DND-41 (cell line): ENCODE results near the gene ESYT2.

ENCODE experiments used
- ATAC-seq: fragments of 200-7000 bp; cut with Tn5 transposase; 3 replicates; pipeline ENCODE4 v1.9.1; 2021; ENCODE audit warnings: low read depth; ENCODE audit not compliant: insufficient read depth
- DNase-seq: peaks from one replicate; pipeline ENCODE4 v3.0.0-alpha.2; 2020
- H2AFZ ChIP-seq: 2 replicates; pipeline ENCODE4 v1.6.0; 2012; ENCODE audit warnings: low read depth, low read length
- H3K27ac ChIP-seq: 2 replicates; pipeline ENCODE4 v1.5.1; 2012; ENCODE audit warnings: low read length, inconsistent platforms
- H3K27me3 ChIP-seq: fragments of 200-600 bp; sonication (generic); 2 replicates; pipeline ENCODE4 v1.6.0; 2012; ENCODE audit warnings: low read length, mild to moderate bottlenecking, inconsistent platforms; ENCODE audit not compliant: insufficient read depth, poor library complexity
- H3K36me3 ChIP-seq: 2 replicates; pipeline ENCODE4 v1.5.1; 2012; ENCODE audit warnings: low read length, inconsistent platforms; ENCODE audit not compliant: insufficient read depth
- H3K4me1 ChIP-seq: 2 replicates; pipeline ENCODE4 v1.5.1; 2012; ENCODE audit warnings: mild to moderate bottlenecking, low read length; ENCODE audit not compliant: insufficient read depth
- H3K4me2 ChIP-seq: 2 replicates; pipeline ENCODE4 v1.6.0; 2012; ENCODE audit warnings: mild to moderate bottlenecking, moderate library complexity, low read length, inconsistent platforms; ENCODE audit not compliant: insufficient read depth
- H3K4me3 ChIP-seq, 2 experiments: fragments of 200-600 bp in 1 of 2; shearing (Covaris generic) in 1 of 2; 2 replicates each; pipeline ENCODE4 v1.5.1; 2012 to 2016; ENCODE audit warnings: inconsistent platforms in 2 of 2, low read length in 2 of 2, mild to moderate bottlenecking in 2 of 2, low read depth in 1 of 2, moderate library complexity in 1 of 2
- H3K79me2 ChIP-seq: 2 replicates; pipeline ENCODE4 v1.6.0; 2012; ENCODE audit warnings: low read length, inconsistent platforms; ENCODE audit not compliant: insufficient read depth
- H3K9ac ChIP-seq: 2 replicates; pipeline ENCODE4 v1.6.0; 2012; ENCODE audit warnings: low read depth, mild to moderate bottlenecking, inconsistent platforms, low read length, moderate library complexity
- H3K9me3 ChIP-seq: 2 replicates; pipeline ENCODE4 v1.5.1; 2012; ENCODE audit warnings: low read length, moderate library complexity, mild to moderate bottlenecking, inconsistent platforms; ENCODE audit not compliant: insufficient read depth, severe bottlenecking
- H4K20me1 ChIP-seq: 2 replicates; pipeline ENCODE4 v1.6.0; 2012; ENCODE audit warnings: low read length; ENCODE audit not compliant: insufficient read depth
- CTCF ChIP-seq: IDR thresholded peaks from 2 replicates; pipeline ENCODE4 v1.5.1; 2012; ENCODE audit warnings: borderline replicate concordance, low read length, moderate library complexity, mild to moderate bottlenecking; ENCODE audit not compliant: poor library complexity, severe bottlenecking; ENCODE audit errors: extremely low read depth
- EZH2 ChIP-seq: IDR thresholded peaks from 3 replicates; pipeline ENCODE4 v1.6.1; 2012; ENCODE audit warnings: borderline replicate concordance, low read depth, mild to moderate bottlenecking, moderate library complexity, low read length, inconsistent platforms; ENCODE audit not compliant: severe bottlenecking

ESYT2 gene

DNA sequence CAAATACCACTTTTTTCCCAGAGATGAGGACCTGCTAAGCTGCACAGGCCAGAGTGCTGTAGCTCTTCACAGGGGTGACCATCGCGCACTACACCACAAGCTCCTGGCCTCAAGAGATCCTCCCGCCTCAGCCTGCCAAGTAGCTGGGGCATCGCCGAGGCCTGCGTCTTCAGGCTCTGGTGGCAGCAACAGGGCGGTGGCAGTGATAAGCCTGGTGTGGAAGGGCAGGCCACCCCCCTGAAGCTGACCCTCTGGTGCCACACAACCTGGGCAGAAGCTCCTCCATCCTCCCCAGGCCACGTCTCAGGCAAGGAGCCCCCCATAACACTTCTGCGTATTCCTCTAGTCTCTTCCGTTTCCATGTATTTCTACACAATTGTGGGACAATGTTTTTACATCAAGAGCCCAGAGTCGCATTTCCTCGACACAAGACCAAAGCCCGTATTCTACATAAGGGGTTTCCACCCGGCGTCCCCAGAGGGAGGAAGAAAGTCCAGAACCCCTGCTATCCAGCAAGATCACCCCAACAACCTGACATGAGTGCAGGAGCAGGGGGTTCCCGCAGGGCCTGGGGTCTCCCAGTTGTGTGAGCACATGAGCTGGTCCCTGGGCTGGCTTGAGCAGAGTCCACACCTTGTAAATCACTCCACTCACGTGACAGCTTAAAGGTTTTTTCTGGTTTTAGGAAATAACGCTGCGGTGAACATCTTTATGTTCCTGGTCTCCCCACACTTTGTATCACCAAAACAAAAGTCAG lies 87.1 kb downstream of the ESYT2 start:
- Histone ChIP-seq H3K27ac (no peak overlapping the region), H2AFZ (no peak overlapping the region), H3K9me3 (no peaks in the 10 kb centered on the region), H3K79me2 (no peaks in the 10 kb centered on the region), H3K9ac (no peak overlapping the region), H3K4me3 (no peak overlapping the region), H3K4me1 (no peaks in the 10 kb centered on the region), H3K27me3 (no peaks in the 10 kb centered on the region), H3K4me2 (no peak overlapping the region), H3K36me3 (peaks cover 95% of the 10 kb centered on the region), H4K20me1 (no peaks in the 10 kb centered on the region)
- DNase-seq (no peak), ATAC-seq (no peak)
- no peak for TF ChIP-seq CTCF
- no peak for TF ChIP-seq EZH2

- H3K79me2 ChIP-seq, result no peaks in the 10 kb centered on the region
- DNase-seq (no peak), ATAC-seq (no peak)
- no peaks in the 10 kb centered on the region for H3K27me3 ChIP-seq
- H3K4me3 ChIP-seq, result no peak overlapping the region
- no peak overlapping the region for H3K27ac ChIP-seq
- H2AFZ ChIP-seq, result no peak overlapping the region
- H3K9ac ChIP-seq, result no peak overlapping the region
- TF ChIP-seq CTCF (no peak), EZH2 (no peak)
- H3K4me2 ChIP-seq, result no peak overlapping the region
- no peaks in the 10 kb centered on the region for H3K9me3 ChIP-seq
- no peaks in the 10 kb centered on the region for H4K20me1 ChIP-seq
- H3K36me3 ChIP-seq, result peaks cover 95% of the 10 kb centered on the region
- no peaks in the 10 kb centered on the region for H3K4me1 ChIP-seq
Measured at GRCh38 chr7:158741294-158741666, 88.0 kb downstream of the ESYT2 start.

DNA sequence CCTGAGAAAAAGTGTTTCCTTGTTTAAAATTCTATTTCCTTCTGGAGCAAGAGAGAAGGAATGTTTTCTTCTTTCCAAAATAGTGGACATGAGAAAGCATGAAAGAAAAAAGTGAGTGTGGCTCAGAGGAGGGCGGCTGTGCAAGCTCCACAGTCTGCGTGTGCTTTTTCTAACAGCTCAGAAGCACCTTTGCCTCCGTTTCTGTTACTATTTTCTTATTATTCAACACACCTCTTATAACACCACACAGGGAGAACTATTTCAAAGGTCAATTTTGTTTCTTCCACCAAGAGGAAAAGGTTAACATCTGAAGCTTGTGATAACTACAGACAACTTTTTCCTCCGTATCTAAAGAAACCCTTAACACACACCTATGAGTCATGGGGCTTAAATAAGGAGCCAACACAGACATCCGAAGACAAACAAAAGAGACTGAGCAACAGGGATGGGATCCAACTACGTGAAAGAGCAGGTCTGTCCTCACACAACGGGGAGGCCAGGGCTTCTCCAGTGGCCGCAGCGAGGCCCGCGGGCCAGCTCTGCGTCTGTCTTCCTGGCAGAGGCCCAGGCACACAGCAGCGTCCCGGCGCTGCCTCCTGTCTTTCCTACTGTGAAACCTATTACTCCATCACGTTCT lies 88.5 kb downstream of the ESYT2 start:
- ATAC-seq, result no peak
- Histone ChIP-seq H3K4me3 (no peak overlapping the region), H3K27me3 (no peaks in the 10 kb centered on the region), H2AFZ (no peak overlapping the region), H3K79me2 (no peaks in the 10 kb centered on the region), H3K4me1 (no peaks in the 10 kb centered on the region), H3K4me2 (no peak overlapping the region), H4K20me1 (no peaks in the 10 kb centered on the region), H3K9ac (no peak overlapping the region), H3K27ac (no peak overlapping the region), H3K9me3 (no peaks in the 10 kb centered on the region), H3K36me3 (peaks cover 95% of the 10 kb centered on the region)
- no peak for TF ChIP-seq EZH2
- no peak for TF ChIP-seq CTCF
- DNase-seq, result no peak
